ENCODE results near the gene CAMK1D.

CAMK1D gene

DNA sequence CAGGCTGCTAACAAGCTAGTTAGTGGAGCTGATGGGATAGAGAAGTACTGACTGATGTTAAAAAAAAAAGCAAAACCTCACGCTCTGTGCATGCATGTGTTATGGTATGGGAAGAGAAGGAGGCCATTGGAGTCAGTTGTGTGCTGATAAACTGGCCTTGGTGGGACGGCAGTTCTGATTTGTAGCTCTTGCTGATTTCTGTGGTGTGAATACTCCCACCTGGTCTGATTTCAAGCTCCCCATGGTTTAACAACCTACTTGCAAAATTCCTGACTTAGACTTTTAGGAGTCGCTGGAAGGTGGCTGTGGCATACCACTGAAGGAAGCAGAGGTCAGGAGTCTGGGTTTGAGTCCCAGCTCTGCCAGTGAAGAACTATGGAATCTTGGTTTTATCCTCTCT lies 15.2 kb downstream of the CAMK1D start:
- no peak overlapping the region for H3K4me3 ChIP-seq (ENCODE audit: low read depth, low read length)
- POLR2A ChIA-PET: no interaction called here
- no peak for TF ChIP-seq CTCF (IDR thresholded peaks at IDR 0.05; ENCODE audit: insufficient read depth, low read length, missing control alignments)
- CTCF ChIA-PET: interaction anchor here (1.8 kb wide), 1 partner anchor 12 kb away, joined by 4 read pairs; no protein-coding TSS in a partner anchor
- DNase-seq (ENCODE audit: low read depth, low spot score): no peak

DNA sequence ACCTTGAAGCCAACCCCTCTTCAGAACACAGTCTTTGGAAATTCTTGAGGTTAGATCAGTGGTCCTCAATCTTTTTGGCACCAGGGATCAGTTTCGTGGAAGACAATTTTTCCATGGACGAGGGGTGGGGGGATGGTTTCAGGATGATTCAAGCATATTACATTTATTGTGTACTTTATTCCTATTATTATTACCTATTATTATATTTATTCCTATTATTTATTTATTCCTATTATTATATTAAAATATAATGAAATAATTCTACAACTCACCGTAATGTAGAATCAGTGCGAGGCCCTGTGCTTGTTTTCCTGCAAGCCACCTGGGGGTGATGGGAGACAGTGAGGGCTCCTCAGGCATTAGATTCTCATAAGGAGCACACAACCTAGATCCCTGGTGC lies 17.9 kb downstream of the CAMK1D start:
- ChIA-PET CTCF (interaction anchor here (1.7 kb wide), 1 partner anchor 14 kb away, joined by 6 read pairs; no protein-coding TSS in a partner anchor), POLR2A (no interaction called here)
- no peak for DNase-seq (ENCODE audit: low read depth, low spot score)
- no peak overlapping the region for H3K4me3 ChIP-seq (ENCODE audit: low read depth, low read length)
- TF ChIP-seq CTCF (IDR thresholded peaks at IDR 0.05; ENCODE audit: insufficient read depth, low read length, missing control alignments): no peak

GRCh38 chr10:12369982-12370381 lies 20.6 kb downstream of the CAMK1D start:
- ChIA-PET POLR2A (no interaction called here), CTCF (interaction anchor here (1.5 kb wide), 1 partner anchor 11 kb away, joined by 4 read pairs; no protein-coding TSS in a partner anchor)
- H3K4me3 ChIP-seq (ENCODE audit: low read depth, low read length): no peak overlapping the region
- no peak for TF ChIP-seq CTCF (IDR thresholded peaks at IDR 0.05; ENCODE audit: insufficient read depth, low read length, missing control alignments)
- no peak for DNase-seq (ENCODE audit: low read depth, low spot score)

- no peak for TF ChIP-seq CTCF (IDR thresholded peaks at IDR 0.05; ENCODE audit: insufficient read depth, low read length, missing control alignments)
- H3K4me3 ChIP-seq (ENCODE audit: low read depth, low read length): no peak overlapping the region
- CTCF ChIA-PET: interaction anchor here (1.2 kb wide), 1 partner anchor 10 kb away, joined by 3 read pairs; no protein-coding TSS in a partner anchor
- POLR2A ChIA-PET: no interaction called here
- no peak for DNase-seq (ENCODE audit: low read depth, low spot score)
These were observed 23.5 kb downstream of the CAMK1D start for GRCh38 chr10:12372846-12373245.

DNA sequence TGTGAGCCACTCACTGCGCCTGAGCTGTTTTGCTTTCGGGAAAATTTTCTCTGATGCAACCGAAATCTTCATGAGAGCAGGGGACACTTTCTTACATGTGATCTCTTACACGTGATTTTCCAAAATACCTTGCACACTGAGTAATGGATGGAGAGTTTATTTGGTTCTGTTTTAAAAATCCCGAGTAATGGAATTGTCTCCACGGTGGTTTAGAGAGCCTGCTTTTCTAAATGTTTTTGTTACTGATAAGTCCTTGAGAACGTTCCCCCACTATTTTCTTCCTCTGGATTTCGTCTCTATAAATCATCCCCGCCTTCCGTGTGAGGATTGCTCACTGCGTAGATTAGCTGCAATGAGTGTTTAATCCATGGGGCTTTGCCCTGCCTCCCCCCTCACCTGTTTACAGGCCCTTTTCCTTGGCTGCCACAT lies 25.7 kb downstream of the CAMK1D start:
- no peak for DNase-seq (ENCODE audit: low read depth, low spot score)
- ChIA-PET CTCF (no interaction called here), POLR2A (no interaction called here)
- no peak overlapping the region for H3K4me3 ChIP-seq (ENCODE audit: low read depth, low read length)
- no peak for TF ChIP-seq CTCF (IDR thresholded peaks at IDR 0.05; ENCODE audit: insufficient read depth, low read length, missing control alignments)

- TF ChIP-seq CTCF (IDR thresholded peaks at IDR 0.05; ENCODE audit: insufficient read depth, low read length, missing control alignments): no peak
- H3K4me3 ChIP-seq (ENCODE audit: low read depth, low read length): no peak overlapping the region
- DNase-seq (ENCODE audit: low read depth, low spot score): no peak
- CTCF ChIA-PET: no interaction called here
- POLR2A ChIA-PET: interaction anchor here (0.7 kb wide), 1 partner anchor 29 kb away, joined by 5 read pairs; no protein-coding TSS in a partner anchor
These were observed 26.9 kb downstream of the CAMK1D start for GRCh38 chr10:12376211-12376610.
